G401 (cell line): ENCODE results near the gene FXYD6. TPM values are rescaled to one million over a fixed set of nuclear protein-coding genes. Genes with fewer than 3 reads are reported as not detected.

Experiments used
- DNase-seq: peaks from one replicate; pipeline ENCODE4 v3.0.0-alpha.2; 2015; ENCODE audit warnings: low spot score
- in situ Hi-C: cut with HindIII; loops from 2 replicates; pipeline ENCODE4 v1.10.0; 2016; ENCODE audit warnings: low sequenced_read_pairs, mixed read lengths
- total RNA-seq: library from RNA; depleted of rRNA; stranded (reverse); fragments of >200 nt; shearing (Covaris generic); gene quantifications from 2 replicates; pipeline ENCODE4 v1.2.3, GENCODE V29; 2014

Gene FXYD6
- total RNA-seq, 1 experiment from 2014 or later = not detected

DNA sequence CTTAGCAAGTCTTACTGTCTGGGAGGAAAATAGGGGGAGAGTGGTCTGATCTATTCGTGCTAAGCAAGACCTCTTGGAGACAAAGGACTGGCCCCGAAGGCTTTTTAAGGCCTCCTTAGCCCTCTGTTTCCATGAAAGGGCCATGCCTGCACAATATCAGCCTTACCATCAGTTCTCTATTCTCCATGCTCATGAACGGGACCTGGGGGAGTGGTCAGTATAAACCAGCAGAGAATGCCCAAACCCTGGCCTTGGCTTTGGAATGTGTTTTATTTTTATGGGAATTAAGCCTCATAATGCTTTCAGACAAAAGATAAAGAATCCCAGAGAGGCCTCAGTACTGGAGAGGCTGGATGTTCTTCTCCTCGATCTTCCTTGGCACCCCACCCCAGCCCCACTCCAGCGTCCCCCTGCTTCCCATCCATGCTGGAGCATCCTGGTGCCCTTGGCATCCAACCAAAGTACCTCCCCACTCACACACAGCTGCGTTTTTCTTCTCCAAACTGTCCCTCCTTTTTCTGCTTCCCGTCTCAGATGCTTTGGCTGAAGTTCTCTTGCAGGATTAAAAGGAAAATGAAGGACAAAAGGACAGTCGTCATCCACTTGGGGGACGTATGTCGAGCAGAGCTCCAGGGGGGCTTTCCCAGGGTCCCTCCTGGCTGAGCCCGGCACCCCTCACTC, 18.6 kb downstream of the FXYD6 start:
- in situ Hi-C loops = no loop called here

GRCh38 chr11:117855912-117856651, 20.4 kb downstream of the FXYD6 start:
- no peak for DNase-seq
- in situ Hi-C loops = no loop called here

More for the DNA sequence above, 18.6 kb downstream of the FXYD6 start:
- no peak for DNase-seq

DNA sequence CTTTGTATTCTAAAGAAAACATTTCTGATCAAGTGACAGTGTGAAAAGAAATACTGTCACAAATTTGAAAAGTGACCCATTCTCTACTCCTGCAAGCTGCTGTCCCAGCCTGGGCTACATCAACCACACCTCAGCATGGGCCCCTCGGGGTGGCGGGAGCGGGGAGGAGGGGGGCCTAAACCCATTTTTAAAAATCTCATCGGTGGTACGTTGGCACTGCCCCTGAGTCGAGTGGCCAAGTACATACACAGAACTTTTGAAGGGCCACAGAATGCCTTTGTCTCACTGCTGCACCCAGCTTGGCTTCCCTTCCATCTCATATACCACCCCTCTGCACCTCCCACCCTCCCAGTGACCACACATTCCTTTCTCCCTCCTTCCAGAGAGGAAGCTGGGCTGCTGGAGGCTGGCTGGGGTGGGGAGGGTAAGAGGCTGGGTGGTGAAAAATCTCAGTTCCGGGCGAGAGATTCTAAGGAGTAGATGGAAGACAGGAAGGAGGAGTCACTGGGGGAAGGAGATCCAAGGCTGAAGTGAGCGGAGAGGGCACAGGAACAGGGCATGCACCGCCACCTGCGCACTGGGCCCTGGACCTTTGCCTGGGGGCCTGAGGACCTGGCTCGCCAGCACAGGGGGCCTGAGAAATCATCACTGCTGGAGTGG, 21.1 kb downstream of the FXYD6 start:
- no peak for DNase-seq
- in situ Hi-C loops = no loop called here

DNA sequence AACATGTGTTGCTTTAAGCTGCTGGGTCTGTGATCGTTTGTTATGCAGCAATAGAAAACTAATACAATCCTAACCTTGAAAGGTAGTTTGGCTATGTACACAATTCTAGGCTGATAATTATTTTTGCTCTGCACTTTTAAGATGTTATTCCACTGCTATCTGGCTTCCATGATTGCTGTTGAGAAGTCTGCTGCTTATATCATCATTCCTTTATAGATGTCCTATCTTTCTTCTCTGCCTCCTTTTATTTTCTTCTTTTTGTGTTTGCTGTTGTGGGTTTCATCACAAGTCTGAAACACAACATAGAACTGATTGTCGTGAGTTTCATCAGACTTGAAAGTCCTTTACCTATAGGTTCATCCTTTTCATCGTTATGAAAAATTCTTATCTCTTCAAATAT, 24.1 kb downstream of the FXYD6 start:
- in situ Hi-C loops = no loop called here
- DNase-seq = no peak

- peak; percentile 62 for DNase-seq
- in situ Hi-C loops = no loop called here
Measured at GRCh38 chr11:117851852-117852251, 24.6 kb downstream of the FXYD6 start.

DNA sequence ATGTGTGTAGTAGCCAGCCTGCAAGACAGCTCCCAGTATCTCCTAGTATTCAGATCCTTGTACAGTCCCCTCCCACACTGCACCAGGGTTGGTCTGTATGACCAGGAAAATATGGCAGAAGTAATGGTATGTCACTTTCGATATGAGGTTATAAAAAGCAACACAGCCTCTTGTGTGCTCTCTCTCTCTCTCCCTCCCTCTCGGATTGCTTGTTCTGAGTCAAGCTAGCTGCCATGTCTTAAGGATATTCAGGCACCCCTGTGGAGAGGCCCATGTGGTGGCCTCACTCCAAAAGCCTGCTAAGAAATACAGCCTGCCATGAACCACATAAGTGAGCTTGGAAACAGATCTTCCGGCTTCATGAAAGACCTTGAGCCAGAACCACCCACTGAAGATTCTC, 25.4 kb downstream of the FXYD6 start:
- peak; percentile 66 for DNase-seq
- in situ Hi-C loops = no loop called here

DNA sequence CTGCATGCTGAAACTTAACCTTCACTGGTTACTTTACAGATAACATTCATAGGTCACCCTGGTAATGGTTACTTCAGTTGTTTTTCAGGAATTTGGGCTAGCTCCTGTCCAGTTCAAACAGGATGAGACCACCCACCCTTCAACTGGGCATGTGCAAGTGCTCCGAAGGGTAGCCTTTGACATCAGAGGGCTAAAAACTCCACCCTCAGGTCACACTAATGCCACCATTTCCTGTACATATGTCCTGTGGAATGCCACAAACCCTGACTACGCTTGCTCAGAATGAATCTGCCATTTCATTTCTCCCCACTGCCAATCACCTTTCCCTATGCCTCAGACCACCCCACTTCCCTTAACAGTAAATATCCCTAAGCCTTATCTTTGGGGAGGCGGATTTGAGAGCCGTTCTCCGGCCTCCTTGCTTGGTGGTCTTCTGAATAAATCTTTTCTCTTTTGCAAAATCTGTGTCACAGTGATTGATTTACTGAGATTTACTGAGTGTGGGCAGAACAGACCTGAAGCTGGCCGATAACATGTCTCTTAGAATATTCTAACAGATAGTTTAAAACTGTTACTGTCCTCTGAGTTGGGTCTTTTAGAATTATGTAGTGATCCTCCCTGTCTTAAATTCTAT, 26.6 kb downstream of the FXYD6 start:
- DNase-seq = no peak
- in situ Hi-C loops = no loop called here

GRCh38 chr11:117843666-117844484, 32.6 kb downstream of the FXYD6 start:
- peak; percentile 83 for DNase-seq
- in situ Hi-C loops = no loop called here

- in situ Hi-C loops = no loop called here
- DNase-seq = no peak
Measured at GRCh38 chr11:117842131-117842941, 34.1 kb downstream of the FXYD6 start.

GRCh38 chr11:117841551-117842031, 34.9 kb downstream of the FXYD6 start:
- DNase-seq = no peak
- in situ Hi-C loops = no loop called here

GRCh38 chr11:117840881-117841550, 35.4 kb downstream of the FXYD6 start:
- in situ Hi-C loops = no loop called here
- DNase-seq = no peak

DNA sequence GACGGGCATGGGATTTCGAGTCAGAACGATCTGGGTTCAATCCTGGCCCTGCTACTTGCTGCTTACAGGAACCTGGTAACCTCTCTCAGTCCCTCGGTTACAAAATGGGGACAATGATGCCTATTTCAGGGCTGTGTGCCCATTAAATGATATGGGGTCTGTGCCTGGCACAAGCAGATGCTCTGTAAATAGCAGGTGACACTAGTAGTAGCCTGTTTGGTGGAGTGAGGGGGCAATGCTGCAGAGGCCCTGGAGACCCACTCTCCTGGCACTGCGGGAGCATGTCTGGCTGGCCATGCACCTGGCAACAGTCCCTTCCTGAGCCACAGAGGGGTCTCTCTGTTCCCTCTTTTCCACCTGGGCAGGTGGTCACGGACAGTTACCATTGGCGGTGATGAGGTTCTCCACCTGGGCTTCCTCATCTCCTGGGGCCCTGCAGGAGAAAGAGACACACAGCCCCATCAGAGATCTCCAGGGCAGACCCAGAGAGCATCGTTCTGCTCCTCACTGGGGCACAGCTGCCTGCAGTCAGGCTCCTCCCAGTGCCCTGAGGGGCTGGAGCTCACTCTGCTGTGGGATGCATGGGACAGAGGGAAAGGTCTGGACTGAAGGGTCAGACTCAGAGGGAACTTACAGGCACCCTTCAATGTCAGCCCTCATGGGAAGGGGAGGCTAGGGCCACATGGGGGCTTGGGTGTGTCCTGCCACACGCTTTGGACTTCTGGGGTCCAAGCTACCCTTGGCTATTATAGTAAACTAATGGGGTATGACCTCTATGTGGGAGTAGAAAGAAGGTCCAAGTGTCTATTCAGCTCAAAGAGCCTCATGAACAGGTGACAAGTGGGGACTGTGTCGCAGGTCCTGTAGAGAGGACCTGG, 36.3 kb downstream of the FXYD6 start:
- DNase-seq = no peak
- in situ Hi-C loops = no loop called here

GRCh38 chr11:117839380-117839881, 37.0 kb downstream of the FXYD6 start:
- in situ Hi-C loops = no loop called here
- DNase-seq = no peak

DNA sequence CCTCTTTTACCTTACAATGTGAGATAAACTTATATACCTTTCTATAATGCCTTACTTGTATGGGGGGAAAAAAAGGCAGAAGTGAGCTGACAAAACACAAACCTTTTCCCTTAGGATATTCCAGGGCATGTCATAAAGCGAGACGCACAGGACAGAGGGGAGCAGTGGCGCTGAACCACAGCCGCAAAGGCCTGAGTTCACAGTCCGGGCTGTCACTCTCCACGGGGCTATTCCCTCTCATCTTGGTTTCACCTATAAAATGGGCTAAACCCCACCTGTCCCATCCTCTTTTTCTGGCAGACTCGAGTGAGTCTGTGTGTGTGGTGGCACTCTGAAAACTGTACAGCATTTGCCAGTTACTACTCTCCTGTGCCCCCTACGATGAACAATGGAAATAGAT, 37.6 kb downstream of the FXYD6 start:
- no peak for DNase-seq
- in situ Hi-C loops = no loop called here

- DNase-seq = no peak
- in situ Hi-C loops = no loop called here
Measured at GRCh38 chr11:117837791-117838190, 38.7 kb downstream of the FXYD6 start.

DNA sequence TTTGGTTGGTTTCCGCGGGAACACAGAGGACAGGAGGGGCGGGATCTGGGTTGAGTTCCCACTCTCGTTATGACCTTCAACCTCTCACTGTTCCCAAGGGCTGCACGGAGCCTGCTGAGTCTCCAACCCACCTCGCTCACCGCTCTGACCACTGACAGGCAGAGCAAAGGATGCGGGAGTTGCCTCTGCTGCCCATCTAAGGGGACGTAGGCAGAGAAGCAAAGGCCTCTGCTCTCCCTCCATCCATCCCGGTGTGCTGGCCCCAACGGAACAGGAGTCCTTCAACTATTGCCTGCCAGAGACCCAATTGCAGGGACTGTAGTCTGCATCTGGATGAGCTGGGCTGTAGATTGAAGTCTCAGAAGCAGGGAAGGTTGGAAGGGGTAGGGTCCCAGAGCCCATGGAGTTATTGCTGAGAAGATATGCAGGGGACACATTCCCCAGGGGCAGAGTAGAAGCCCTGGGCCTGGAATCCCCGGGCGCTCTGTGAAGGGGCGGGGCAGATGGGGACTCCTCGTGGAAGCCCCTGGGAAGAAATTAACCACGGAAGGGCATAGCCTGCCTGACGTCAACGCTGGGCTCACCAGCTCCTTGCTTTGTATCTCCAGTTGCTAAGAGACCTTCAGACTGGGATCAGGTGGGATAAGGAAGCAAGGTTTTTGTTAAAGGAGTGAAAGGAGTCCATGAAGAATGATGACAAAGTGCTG, 39.2 kb downstream of the FXYD6 start:
- in situ Hi-C loops = no loop called here
- no peak for DNase-seq
